HEK293 (cell line): ENCODE measurements around the gene TMEM126B.

Experiments used
- ELK4 ChIP-seq: IDR thresholded peaks from 2 replicates; pipeline ENCODE4 v1.6.1; 2011; ENCODE audit warnings: mild to moderate bottlenecking, low read depth, low read length, borderline replicate concordance
- GLI4 ChIP-seq: fragments of 450-650 bp; formaldehyde crosslinking; IDR thresholded peaks from 2 replicates; pipeline ENCODE4 v1.5.1; 2016; ENCODE audit warnings: missing biosample characterization, missing genetic modification characterization
- HOXC10 ChIP-seq: sonication (generic); formaldehyde crosslinking; IDR thresholded peaks from 2 replicates; pipeline ENCODE4 v1.8.1; 2023; ENCODE audit warnings: mild to moderate bottlenecking, missing genetic modification reagents
- HOXD13 ChIP-seq: sonication (generic); formaldehyde crosslinking; IDR thresholded peaks from 2 replicates; pipeline ENCODE4 v1.8.0; 2022; ENCODE audit warnings: missing genetic modification reagents, borderline replicate concordance
- MZF1 ChIP-seq: fragments of 450-650 bp; formaldehyde crosslinking; IDR thresholded peaks from 2 replicates; pipeline ENCODE4 v1.5.1; 2017; ENCODE audit warnings: missing biosample characterization, missing genetic modification characterization, borderline replicate concordance
- SETDB1 ChIP-seq: IDR thresholded peaks from one replicate; pipeline ENCODE4 v1.6.1; 2017; ENCODE audit warnings: mild to moderate bottlenecking, low read length, moderate library complexity, mixed read lengths; ENCODE audit not compliant: insufficient read length
- SP7 ChIP-seq: fragments of 450-650 bp; formaldehyde crosslinking; IDR thresholded peaks from 2 replicates; pipeline ENCODE4 v1.5.1; 2016; ENCODE audit warnings: missing biosample characterization, missing genetic modification characterization
- TRIM28 ChIP-seq: IDR thresholded peaks from 2 replicates; pipeline ENCODE4 v1.6.1; 2011; ENCODE audit warnings: low read length, control low read depth, borderline replicate concordance
- TSHZ1 ChIP-seq: fragments of 450-650 bp; formaldehyde crosslinking; IDR thresholded peaks from 2 replicates; pipeline ENCODE4 v1.5.1; 2016; ENCODE audit warnings: missing biosample characterization, missing genetic modification characterization, borderline replicate concordance
- YY2 ChIP-seq: fragments of 450-650 bp; formaldehyde crosslinking; IDR thresholded peaks from 2 replicates; pipeline ENCODE4 v1.5.1; 2016; ENCODE audit warnings: missing biosample characterization, missing genetic modification characterization
- ZBTB1 ChIP-seq: fragments of 450-650 bp; formaldehyde crosslinking; IDR thresholded peaks from 2 replicates; pipeline ENCODE4 v1.5.1; 2016; ENCODE audit warnings: missing biosample characterization, missing genetic modification characterization
- ZBTB26 ChIP-seq: fragments of 450-650 bp; formaldehyde crosslinking; optimal IDR thresholded peaks from 2 replicates; pipeline ENCODE3; 2016; ENCODE audit warnings: missing biosample characterization, mild to moderate bottlenecking, missing genetic modification characterization
- ZBTB7A ChIP-seq: fragments of 450-650 bp; formaldehyde crosslinking; IDR thresholded peaks from 2 replicates; pipeline ENCODE4 v1.5.1; 2016; ENCODE audit warnings: low read depth, missing biosample characterization, missing genetic modification characterization
- ZNF146 ChIP-seq: fragments of 450-650 bp; formaldehyde crosslinking; IDR thresholded peaks from 2 replicates; pipeline ENCODE4 v1.5.1; 2016; ENCODE audit warnings: missing biosample characterization, missing genetic modification characterization
- ZNF280C ChIP-seq: fragments of 450-650 bp; formaldehyde crosslinking; IDR thresholded peaks from 2 replicates; pipeline ENCODE4 v1.5.1; 2016; ENCODE audit warnings: missing biosample characterization, missing genetic modification characterization
- ZNF335 ChIP-seq: fragments of 450-650 bp; formaldehyde crosslinking; conservative IDR thresholded peaks from 2 replicates; pipeline ENCODE4 v1.5.1; 2016; ENCODE audit warnings: missing biosample characterization, missing genetic modification characterization
- ZNF391 ChIP-seq: fragments of 450-650 bp; formaldehyde crosslinking; IDR thresholded peaks from 2 replicates; pipeline ENCODE4 v1.5.1; 2016; ENCODE audit warnings: low read depth, missing biosample characterization, missing genetic modification characterization, borderline replicate concordance
- ZNF433 ChIP-seq: fragments of 450-650 bp; formaldehyde crosslinking; IDR thresholded peaks from 2 replicates; pipeline ENCODE4 v1.5.1; 2016; ENCODE audit warnings: missing biosample characterization, missing genetic modification characterization, low read depth
- ZNF48 ChIP-seq: fragments of 450-650 bp; formaldehyde crosslinking; IDR thresholded peaks from 2 replicates; pipeline ENCODE4 v1.5.1; 2016; ENCODE audit warnings: missing biosample characterization, missing genetic modification characterization
- ZNF521 ChIP-seq: fragments of 450-650 bp; formaldehyde crosslinking; IDR thresholded peaks from 2 replicates; pipeline ENCODE4 v1.5.1; 2017; ENCODE audit warnings: missing biosample characterization, mild to moderate bottlenecking, missing genetic modification characterization
- ZNF530 ChIP-seq: fragments of 450-650 bp; formaldehyde crosslinking; IDR thresholded peaks from 2 replicates; pipeline ENCODE4 v1.5.1; 2016; ENCODE audit warnings: low read depth, missing biosample characterization, missing genetic modification characterization
- ZNF544 ChIP-seq: fragments of 450-650 bp; formaldehyde crosslinking; IDR thresholded peaks from 2 replicates; pipeline ENCODE4 v1.5.0; 2017; ENCODE audit warnings: missing biosample characterization, missing genetic modification characterization
- ZNF548 ChIP-seq: fragments of 450-650 bp; formaldehyde crosslinking; IDR thresholded peaks from 2 replicates; pipeline ENCODE4 v1.5.1; 2016; ENCODE audit warnings: missing biosample characterization, missing genetic modification characterization
- ZNF639 ChIP-seq: fragments of 450-650 bp; formaldehyde crosslinking; IDR thresholded peaks from 2 replicates; pipeline ENCODE4 v1.5.1; 2016; ENCODE audit warnings: missing biosample characterization, missing genetic modification characterization
- ZNF645 ChIP-seq: fragments of 450-650 bp; formaldehyde crosslinking; IDR thresholded peaks from 2 replicates; pipeline ENCODE4; 2016; ENCODE audit warnings: missing biosample characterization, missing genetic modification characterization
- ZNF747 ChIP-seq: fragments of 450-650 bp; formaldehyde crosslinking; IDR thresholded peaks from 2 replicates; pipeline ENCODE4 v1.5.1; 2016; ENCODE audit warnings: missing biosample characterization, missing genetic modification characterization
- ZSCAN18 ChIP-seq: fragments of 450-650 bp; formaldehyde crosslinking; IDR thresholded peaks from 2 replicates; pipeline ENCODE4 v1.5.1; 2016; ENCODE audit warnings: missing biosample characterization, missing genetic modification characterization

The TMEM126B gene

GRCh38 chr11:85664615-85665481 is 36.5 kb downstream of the TMEM126B start, which contains the start of gene CREBZF (continued):
- TF ChIP-seq TRIM28 (peak; percentile 23; the same call in 1 of the 2 replicates), ELK4 (0 out of 2 replicates have a peak, but pooled peaks have one; percentile 26), ZBTB1 (tag by site-specific recombination) (no peak), SP7 (tag by site-specific recombination) (0 out of 2 replicates have a peak, but pooled peaks have one; percentile 34), GLI4 (tag by site-specific recombination) (no peak), TSHZ1 (tag by site-specific recombination) (no peak), ZNF433 (no peak), SETDB1 (no peak), ZNF521 (no peak), ZNF335 (tag by site-specific recombination) (peak; percentile 90), HOXC10 (CRISPR knock-in tag) (no peak), ZNF48 (tag by site-specific recombination) (no peak), ZNF747 (tag by site-specific recombination) (no peak), ZNF639 (tag by site-specific recombination) (no peak), ZSCAN18 (tag by site-specific recombination) (no peak), ZNF645 (tag by site-specific recombination) (no peak), HOXD13 (CRISPR knock-in tag) (no peak), ZNF391 (tag by site-specific recombination) (no peak), ZBTB7A (tag by site-specific recombination) (no peak), ZBTB26 (tag by site-specific recombination) (peak; percentile 80), YY2 (tag by site-specific recombination) (no peak), ZNF530 (tag by site-specific recombination) (no peak), ZNF146 (tag by site-specific recombination) (no peak), ZNF280C (tag by site-specific recombination) (no peak), MZF1 (no peak), ZNF548 (tag by site-specific recombination) (no peak), ZNF544 (tag by site-specific recombination) (no peak)
